Measurements from ENCODE around the gene GMPS.

DNA sequence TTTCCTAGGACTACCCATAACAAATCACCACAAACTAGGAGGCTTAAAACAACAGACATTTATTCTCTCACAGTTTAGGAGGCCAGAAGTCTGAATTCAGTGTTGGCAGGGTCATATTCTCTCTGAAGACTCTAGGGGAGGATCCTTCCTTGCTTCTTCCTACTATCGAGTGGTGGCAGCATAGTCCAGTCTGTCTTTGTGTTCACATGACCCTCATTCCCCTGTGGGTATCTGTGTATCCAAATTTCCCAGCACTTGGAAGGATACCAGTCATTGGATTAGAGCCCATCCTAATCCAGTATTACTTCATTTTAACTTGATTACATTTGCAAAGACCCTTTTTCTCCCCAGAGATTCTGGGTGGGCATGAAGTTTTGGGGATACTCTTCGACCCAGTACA lies 63.8 kb downstream of the GMPS start:
- TF ChIP-seq, protein P1, sequence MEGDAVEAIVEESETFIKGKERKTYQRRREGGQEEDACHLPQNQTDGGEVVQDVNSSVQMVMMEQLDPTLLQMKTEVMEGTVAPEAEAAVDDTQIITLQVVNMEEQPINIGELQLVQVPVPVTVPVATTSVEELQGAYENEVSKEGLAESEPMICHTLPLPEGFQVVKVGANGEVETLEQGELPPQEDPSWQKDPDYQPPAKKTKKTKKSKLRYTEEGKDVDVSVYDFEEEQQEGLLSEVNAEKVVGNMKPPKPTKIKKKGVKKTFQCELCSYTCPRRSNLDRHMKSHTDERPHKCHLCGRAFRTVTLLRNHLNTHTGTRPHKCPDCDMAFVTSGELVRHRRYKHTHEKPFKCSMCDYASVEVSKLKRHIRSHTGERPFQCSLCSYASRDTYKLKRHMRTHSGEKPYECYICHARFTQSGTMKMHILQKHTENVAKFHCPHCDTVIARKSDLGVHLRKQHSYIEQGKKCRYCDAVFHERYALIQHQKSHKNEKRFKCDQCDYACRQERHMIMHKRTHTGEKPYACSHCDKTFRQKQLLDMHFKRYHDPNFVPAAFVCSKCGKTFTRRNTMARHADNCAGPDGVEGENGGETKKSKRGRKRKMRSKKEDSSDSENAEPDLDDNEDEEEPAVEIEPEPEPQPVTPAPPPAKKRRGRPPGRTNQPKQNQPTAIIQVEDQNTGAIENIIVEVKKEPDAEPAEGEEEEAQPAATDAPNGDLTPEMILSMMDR (conservative IDR thresholded peaks at IDR 0.05; ENCODE audit: low read length) = no peak
- no peak for TF ChIP-seq EZH2phosphoT487 (IDR thresholded peaks at IDR 0.05; ENCODE audit: borderline replicate concordance)

All from Loucy (cell line).